Lower leg skin (tissue), 4 donors: ENCODE data around the gene PIGW. TPM values are rescaled to one million over a fixed set of nuclear protein-coding genes. Genes with fewer than 3 reads are reported as not detected.

Experiments used
- DNase-seq, 2 donors: peaks; one replicate each; pipeline ENCODE4 v3.0.0-alpha.2; 2019; ENCODE audit warnings: low spot score in 2 of 2
- H3K4me3 ChIP-seq: fragments of 200-600 bp; sonication (generic); 2 replicates; pipeline ENCODE4 v1.5.1; 2017; ENCODE audit warnings: mild to moderate bottlenecking, low read depth; ENCODE audit not compliant: poor library complexity, severe bottlenecking
- POLR2A ChIP-seq, 2 donors: fragments of 450-650 bp; IDR thresholded peaks; one replicate each; pipeline ENCODE4 v1.6.1; 2016 to 2017; ENCODE audit warnings: antibody characterized with exemption in 2 of 2, mild to moderate bottlenecking in 1 of 2, moderate library complexity in 1 of 2
- WGBS, 2 donors: methylation state at CpG; one replicate each; pipeline ENCODE4 v1.1.5; 2018; 5-methylcytosine and 5-hydroxymethylcytosine counted together
- intact Hi-C: fragments of 100-400 bp; cut with DNase I; formaldehyde crosslinking; loops from one replicate; pipeline ENCODE4 v1.15.0; 2023; ENCODE audit warnings: low total_unique reads
- total RNA-seq, 4 donors: library from RNA; depleted of rRNA; stranded (reverse); fragments of >200 nt; gene quantifications; one replicate each; pipeline ENCODE4 v1.1.0, GENCODE V29; 2016
- TF ChIP-seq, protein P1 (sequence below), 3 donors: fragments of 450-650 bp; IDR thresholded peaks; one replicate each; pipeline ENCODE4 v1.5.1; 2016; ENCODE audit warnings: antibody characterized with exemption in 3 of 3, mild to moderate bottlenecking in 3 of 3, moderate library complexity in 2 of 3

PIGW gene
- total RNA-seq, 4 donors from 2014 or later, result 4.3 to 9.0 (median 6.9) TPM

GRCh38 chr17:36544307-36545076, 9.7 kb downstream of the PIGW start, which contains the start of gene GGNBP2:
Gene GGNBP2 (plus strand): TSS chr17:36544919. CDS start chr17:36545725, 806 bp downstream.
- H3K4me3 ChIP-seq, result peak within 1 kb of the TSS; percentile 96
- peak in 1 of 2 donors; percentile 70 for TF ChIP-seq POLR2A (IDR thresholded peaks at IDR 0.05)
- TF ChIP-seq, protein P1, sequence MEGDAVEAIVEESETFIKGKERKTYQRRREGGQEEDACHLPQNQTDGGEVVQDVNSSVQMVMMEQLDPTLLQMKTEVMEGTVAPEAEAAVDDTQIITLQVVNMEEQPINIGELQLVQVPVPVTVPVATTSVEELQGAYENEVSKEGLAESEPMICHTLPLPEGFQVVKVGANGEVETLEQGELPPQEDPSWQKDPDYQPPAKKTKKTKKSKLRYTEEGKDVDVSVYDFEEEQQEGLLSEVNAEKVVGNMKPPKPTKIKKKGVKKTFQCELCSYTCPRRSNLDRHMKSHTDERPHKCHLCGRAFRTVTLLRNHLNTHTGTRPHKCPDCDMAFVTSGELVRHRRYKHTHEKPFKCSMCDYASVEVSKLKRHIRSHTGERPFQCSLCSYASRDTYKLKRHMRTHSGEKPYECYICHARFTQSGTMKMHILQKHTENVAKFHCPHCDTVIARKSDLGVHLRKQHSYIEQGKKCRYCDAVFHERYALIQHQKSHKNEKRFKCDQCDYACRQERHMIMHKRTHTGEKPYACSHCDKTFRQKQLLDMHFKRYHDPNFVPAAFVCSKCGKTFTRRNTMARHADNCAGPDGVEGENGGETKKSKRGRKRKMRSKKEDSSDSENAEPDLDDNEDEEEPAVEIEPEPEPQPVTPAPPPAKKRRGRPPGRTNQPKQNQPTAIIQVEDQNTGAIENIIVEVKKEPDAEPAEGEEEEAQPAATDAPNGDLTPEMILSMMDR (IDR thresholded peaks at IDR 0.05), result no peak
- intact Hi-C loops, result no loop called here
- 0 to 1% methylated on average over 30 to 39 of the region's 71 CpGs for WGBS, 2 donors
- DNase-seq, result peak; percentile 84 to 98

DNA sequence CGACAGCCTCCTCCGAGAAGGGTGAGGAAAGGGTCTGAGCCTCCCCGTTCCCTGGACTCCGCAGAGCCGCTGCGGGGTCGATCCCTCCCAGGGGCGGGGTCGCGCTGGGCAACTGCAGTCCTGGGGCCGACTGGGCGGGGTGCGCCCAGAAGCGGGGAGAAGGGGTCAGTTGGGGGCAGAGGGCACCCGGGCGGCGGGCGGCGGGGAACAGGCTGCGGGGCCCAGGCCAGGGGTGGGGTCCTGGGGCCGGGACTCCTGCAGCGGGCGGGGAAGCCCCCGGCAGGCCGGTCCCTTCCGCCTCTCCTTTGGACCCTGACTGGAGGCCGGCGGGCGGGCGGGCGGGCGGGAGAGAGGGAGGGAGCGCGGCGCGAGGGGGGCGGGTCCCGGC, 10.3 kb downstream of the PIGW start:
- 1% methylated on average over 17 of the region's 38 CpGs; no CpG with 5 or more reads in 1 of the 2 donors for WGBS, 2 donors
- intact Hi-C loops, result no loop called here
- DNase-seq, result no peak

GRCh38 chr17:36545465-36546417, 11.0 kb downstream of the PIGW start:
- 1 to 2% methylated on average over 24 to 37 of the region's 60 CpGs for WGBS, 2 donors
- peak overlapping the region; percentile 43 for H3K4me3 ChIP-seq
- TF ChIP-seq, protein P1 (IDR thresholded peaks at IDR 0.05), result no peak
- TF ChIP-seq POLR2A (IDR thresholded peaks at IDR 0.05), result no peak
- DNase-seq, result peak; percentile 96 to 99
- intact Hi-C loops, result no loop called here

More for the DNA sequence above, 10.3 kb downstream of the PIGW start:
- peak overlapping the region; percentile 96 for H3K4me3 ChIP-seq
- no peak for TF ChIP-seq POLR2A (IDR thresholded peaks at IDR 0.05)
- TF ChIP-seq, protein P1 (IDR thresholded peaks at IDR 0.05), result no peak

- peak overlapping the region; percentile 43 for H3K4me3 ChIP-seq
- TF ChIP-seq, protein P1 (IDR thresholded peaks at IDR 0.05), result no peak
- TF ChIP-seq POLR2A (IDR thresholded peaks at IDR 0.05), result no peak
- 9 to 13% methylated on average over 7 of the region's 7 CpGs for WGBS, 2 donors
- intact Hi-C loops, result no loop called here
- no peak for DNase-seq
Observed at GRCh38 chr17:36546418-36547093, 11.8 kb downstream of the PIGW start.

- no peak overlapping the region for H3K4me3 ChIP-seq
- intact Hi-C loops, result no loop called here
Observed at GRCh38 chr17:36547776-36548175, 13.0 kb downstream of the PIGW start.

More at GRCh38 chr17:36547776-36548175, 13.0 kb downstream of the PIGW start:
- TF ChIP-seq, protein P1 (IDR thresholded peaks at IDR 0.05), result no peak
- TF ChIP-seq POLR2A (IDR thresholded peaks at IDR 0.05), result no peak
- no peak for DNase-seq
